A673 (cell line): Measurements from ENCODE around the gene ARSB. TPM values are rescaled to one million over a fixed set of nuclear protein-coding genes. Genes with fewer than 3 reads are reported as not detected.

Experiments used
- BruUV-seq: library from RNA; stranded (reverse); fragments of 400-500 nt; replicated peaks from 2 replicates; lab custom pipeline; 2021; lab: Mats Ljungman, UMichigan
- CTCF ChIA-PET: fragments of 300-600 bp; sonication (Branson Sonifier 250); formaldehyde crosslinking; loops from one replicate; lab custom pipeline; 2022; ENCODE audit warnings: antibody characterized with exemption; lab: Charles Lee
- POLR2A ChIA-PET: fragments of 300-600 bp; sonication (Branson Sonifier 250); formaldehyde crosslinking; loops from one replicate; lab custom pipeline; 2022; ENCODE audit warnings: antibody characterized with exemption; ENCODE audit not compliant: low non-redundant PET; lab: Charles Lee
- DNase-seq: peaks from one replicate; pipeline ENCODE4 v3.0.0-alpha.2; 2015; ENCODE audit warnings: low spot score
- H3K27ac ChIP-seq: fragments of 200-600 bp; sonication (generic); 2 replicates; pipeline ENCODE4 v1.5.1; 2016; ENCODE audit warnings: mixed run types, low read depth, mild to moderate bottlenecking, mixed read lengths, antibody characterized with exemption, low read length; ENCODE audit not compliant: poor library complexity, severe bottlenecking
- H3K27me3 ChIP-seq: fragments of 200-600 bp; sonication (generic); replicated peaks from 2 replicates; pipeline ENCODE4 v1.6.1; 2017; ENCODE audit warnings: mixed run types, low read depth, mild to moderate bottlenecking, mixed read lengths, antibody characterized with exemption, low read length; ENCODE audit not compliant: insufficient read depth, poor library complexity
- H3K36me3 ChIP-seq: fragments of 200-600 bp; sonication (generic); 2 replicates; pipeline ENCODE4 v1.6.1; 2016; ENCODE audit warnings: mixed run types, mild to moderate bottlenecking, mixed read lengths, antibody characterized with exemption, low read length; ENCODE audit not compliant: insufficient read depth, poor library complexity, severe bottlenecking
- H3K4me1 ChIP-seq: fragments of 200-600 bp; sonication (generic); 2 replicates; pipeline ENCODE4 v1.6.1; 2017; ENCODE audit warnings: mixed run types, mild to moderate bottlenecking, mixed read lengths, antibody characterized with exemption, low read length; ENCODE audit not compliant: insufficient read depth, poor library complexity, severe bottlenecking
- H3K4me3 ChIP-seq: fragments of 200-600 bp; sonication (generic); 2 replicates; pipeline ENCODE4 v1.5.1; 2016; ENCODE audit warnings: low read depth, mixed run types, mild to moderate bottlenecking, mixed read lengths, low read length; ENCODE audit not compliant: poor library complexity, severe bottlenecking
- H3K9me3 ChIP-seq: fragments of 200-600 bp; sonication (generic); 2 replicates; pipeline ENCODE4 v1.6.1; 2016; ENCODE audit warnings: mixed run types, low read depth, mild to moderate bottlenecking, mixed read lengths, antibody characterized with exemption, low read length; ENCODE audit not compliant: poor library complexity, severe bottlenecking
- CTCF ChIP-seq: fragments of 300-800, 200-600 bp; sonication (generic); conservative IDR thresholded peaks from 2 replicates; pipeline ENCODE4 v1.5.1; 2017; ENCODE audit warnings: low read depth, mild to moderate bottlenecking, antibody characterized with exemption, low read length, moderate library complexity, mixed read lengths
- EZH2 ChIP-seq: fragments of 200-600 bp; sonication (generic); IDR thresholded peaks from 2 replicates; pipeline ENCODE4 v1.6.1; 2017; ENCODE audit warnings: borderline replicate concordance, low read depth, mild to moderate bottlenecking, mixed read lengths, antibody characterized with exemption, low read length; ENCODE audit not compliant: poor library complexity, severe bottlenecking
- intact Hi-C: fragments of 100-400 bp; cut with micrococcal nuclease; formaldehyde crosslinking; loops from one replicate; pipeline ENCODE4 v1.10.0; 2022; ENCODE audit not compliant: unreplicated experiment
- total RNA-seq: library from RNA; stranded (reverse); gene quantifications from 2 replicates; pipeline ENCODE4 v1.2.3, GENCODE V29; 2021

ARSB gene
- total RNA-seq, 1 experiment from 2014 or later = 16.8 TPM

DNA sequence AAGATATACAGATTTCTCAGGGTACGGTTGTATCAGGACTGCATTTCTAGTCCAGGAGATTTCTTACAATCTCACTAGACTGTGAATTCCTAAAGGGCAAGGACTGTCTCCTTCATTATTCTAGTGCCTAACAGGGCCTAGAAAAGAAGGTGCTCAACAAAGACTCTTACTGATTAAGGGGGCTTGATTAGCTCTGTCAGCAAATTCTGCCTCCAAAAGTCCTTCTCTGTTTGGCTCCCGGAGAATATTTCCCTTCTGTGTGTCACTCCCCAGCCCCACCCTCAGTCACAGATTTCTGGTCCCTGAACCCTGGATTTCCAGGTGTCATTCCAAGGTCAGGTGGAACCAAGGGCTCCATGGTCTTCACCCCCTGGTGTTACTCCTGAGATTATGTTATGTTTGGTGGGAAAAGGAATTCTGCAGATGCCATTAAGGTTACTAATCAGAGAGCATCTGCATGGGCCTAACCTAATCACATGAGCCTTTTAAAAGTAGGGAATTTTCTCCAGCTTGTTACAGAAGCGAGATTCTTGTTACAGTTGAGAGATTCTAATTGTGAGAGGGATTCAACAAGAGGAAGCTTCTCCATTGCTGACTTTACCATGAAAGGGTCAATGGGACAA, 168.9 kb downstream of the ARSB start:
- POLR2A ChIA-PET = no interaction called here
- Histone ChIP-seq H3K36me3 (no peaks in the 10 kb centered on the region), H3K27me3 (no peaks in the 10 kb centered on the region), H3K4me3 (no peak overlapping the region), H3K4me1 (no peaks in the 10 kb centered on the region), H3K9me3 (no peaks in the 10 kb centered on the region), H3K27ac (no peak overlapping the region)
- BruUV-seq = no TSS peak
- TF ChIP-seq CTCF = no peak
- TF ChIP-seq EZH2 = no peak
- DNase-seq = no peak
- intact Hi-C loops = no loop called here
- CTCF ChIA-PET = no interaction called here

DNA sequence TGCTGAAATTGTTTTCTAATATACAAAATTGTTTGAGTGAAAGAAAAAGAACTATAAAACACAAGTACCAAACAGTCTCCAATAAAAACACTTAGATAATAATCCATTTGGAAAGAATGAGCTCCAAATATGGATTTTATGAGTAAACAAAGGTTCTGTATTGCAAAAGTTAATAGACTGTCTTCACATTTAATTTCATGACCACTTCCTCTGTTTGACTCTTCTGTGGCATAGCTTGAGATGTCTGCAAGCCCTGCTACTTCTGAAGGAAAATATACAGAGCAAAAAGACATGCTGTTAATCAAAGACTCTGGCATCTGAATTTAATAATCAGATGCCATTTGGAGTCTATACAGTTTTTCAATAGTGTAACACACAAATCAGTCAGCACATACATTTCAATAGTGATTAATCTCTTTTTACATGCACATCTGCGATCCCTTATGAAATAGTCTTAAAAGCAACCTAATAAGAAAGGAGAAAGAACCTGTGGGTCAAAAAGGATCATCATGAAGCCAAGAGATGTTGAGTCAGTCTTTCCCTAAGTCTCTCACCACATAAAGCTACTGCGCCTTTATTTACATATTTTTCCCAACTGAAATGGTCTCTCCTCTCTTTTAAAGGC, 171.1 kb downstream of the ARSB start:
- Histone ChIP-seq H3K27me3 (no peaks in the 10 kb centered on the region), H3K4me1 (no peaks in the 10 kb centered on the region), H3K36me3 (no peaks in the 10 kb centered on the region), H3K4me3 (no peak overlapping the region), H3K9me3 (no peaks in the 10 kb centered on the region), H3K27ac (no peak overlapping the region)
- no peak for TF ChIP-seq EZH2
- TF ChIP-seq CTCF = no peak
- ChIA-PET POLR2A (no interaction called here), CTCF (no interaction called here)
- no TSS peak for BruUV-seq
- DNase-seq = no peak
- intact Hi-C loops = no loop called here

DNA sequence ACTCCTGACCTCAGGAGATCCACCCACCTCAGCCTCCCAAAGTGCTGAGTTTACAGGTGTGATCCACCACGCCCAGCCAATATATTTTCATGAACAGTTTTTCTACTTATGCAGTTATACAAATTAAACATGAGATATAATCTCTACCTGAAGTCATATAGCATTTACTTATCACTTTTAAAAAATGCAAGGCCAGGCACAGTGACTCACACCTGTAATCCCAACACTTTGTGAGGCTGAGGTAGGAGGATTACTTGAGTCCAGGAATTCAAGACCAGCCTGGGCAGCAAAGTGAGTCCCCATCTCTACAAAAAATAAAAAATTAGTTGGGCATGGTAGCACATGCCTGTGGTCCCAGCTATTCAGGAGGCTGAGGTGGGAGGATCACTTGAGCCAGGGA, 171.8 kb downstream of the ARSB start:
- Histone ChIP-seq H3K27me3 (no peaks in the 10 kb centered on the region), H3K4me3 (no peak overlapping the region), H3K9me3 (no peaks in the 10 kb centered on the region), H3K4me1 (no peaks in the 10 kb centered on the region), H3K36me3 (no peaks in the 10 kb centered on the region), H3K27ac (no peak overlapping the region)
- ChIA-PET CTCF (no interaction called here), POLR2A (no interaction called here)
- TF ChIP-seq EZH2 (no peak), CTCF (no peak)
- no TSS peak for BruUV-seq
- no peak for DNase-seq
- intact Hi-C loops = no loop called here
